Measurements from ENCODE around the gene TBX1. TPM values are rescaled to one million over a fixed set of nuclear protein-coding genes. Genes with fewer than 3 reads are reported as not detected.

Gene TBX1
- total and polyA plus RNA-seq, 2 of the 8 experiments (the other 6 are each of a cell fraction or from before 2014, with no cell fraction given) = 0.28 TPM; not detected in 1

- TF ChIP-seq SUZ12 (IDR thresholded peaks at IDR 0.05; ENCODE audit: low read length) (peak; percentile 85; the same call in 1 of the 2 replicates), SIN3A (conservative IDR thresholded peaks at IDR 0.05 in 1 of 2, IDR thresholded peaks at IDR 0.05 in 1 of 2; ENCODE audit: low read depth in 1 of 2, low read length in 2 of 2) (no peak), GTF2F1 (IDR thresholded peaks at IDR 0.05; ENCODE audit: borderline replicate concordance, low read depth, low read length) (no peak)
- POLR2A ChIA-PET (ENCODE audit: partially characterized antibody) = interaction anchor here (1.2 to 3.8 kb wide), 2 partner anchors 10 to 31 kb away, joined by 3 to 21 read pairs; partner anchors contain the start of gene GP1BB
- H3K79me2 ChIP-seq (ENCODE audit: control insufficient read depth in 1 of 2, insufficient read depth in 2 of 2, low read length in 2 of 2) = no peaks in the 10 kb centered on the region
- no peak overlapping the region for H3K56ac ChIP-seq (replicated peaks; ENCODE audit: insufficient read length, low read depth, low read length)
- FAIRE-seq (no peak), DNase-seq (ENCODE audit: low read depth in 1 of 2, low spot score in 2 of 2) (peak in 1 of 2 experiments; percentile 70)
- no peak overlapping the region for H2AFZ ChIP-seq (ENCODE audit: low read length)
- H3K4ac ChIP-seq (replicated peaks; ENCODE audit: insufficient read length, low read depth, low read length) = no peak overlapping the region
- CTCF ChIA-PET (ENCODE audit: partially characterized antibody) = interaction anchor here (0.8 to 16.5 kb wide), 15 partner anchors 9 to 159 kb away, joined by 3 to 168 read pairs (median 5); partner anchors contain the start of gene GP1BB
- H4K5ac ChIP-seq (ENCODE audit: insufficient read length, low read depth, low read length) = no peak overlapping the region
- peaks cover 18 to 27% of the 10 kb centered on the region in 2 experiments for H4K20me1 ChIP-seq (replicated peaks in 1 of 2; ENCODE audit: control insufficient read depth in 1 of 2, insufficient read depth in 2 of 2, low read length in 2 of 2)
- H2BK120ac ChIP-seq (replicated peaks; ENCODE audit: low read depth, low read length) = no peak overlapping the region
- peak overlapping the region; percentile 41; the same call in 1 of the 2 replicates for H2BK12ac ChIP-seq (ENCODE audit: low read depth, low read length)
- 32% methylated on average over 13 of the region's 14 CpGs; no CpG with 5 or more reads in 1 of the 2 experiments for WGBS, 2 experiments (ENCODE audit: extremely low coverage in 1 of 2, insufficient coverage in 1 of 2, insufficient read length in 1 of 2, insufficient replicate concordance in 2 of 2, low coverage in 1 of 2, low lambda C conversion rate in 2 of 2, missing lambda C conversion rate in 1 of 2)
- no peak overlapping the region for H2BK5ac ChIP-seq (ENCODE audit: low read depth, low read length)
- H3K9ac ChIP-seq (replicated peaks in 1 of 4; ENCODE audit: extremely low read depth in 1 of 4, low read depth in 3 of 4, low read length in 3 of 4) = no peak overlapping the region
- H2BK20ac ChIP-seq (ENCODE audit: low read length) = no peak overlapping the region
- H3K27me3 ChIP-seq (replicated peaks in 1 of 4; ENCODE audit: control insufficient read depth in 3 of 4, extremely low read depth in 1 of 4, insufficient read depth in 3 of 4, low read length in 3 of 4) = peaks cover 65 to 79% (median 72%) of the 10 kb centered on the region in 4 experiments
- H3K14ac ChIP-seq (ENCODE audit: insufficient read length) = no peak overlapping the region
- 0 out of 2 replicates have a peak overlapping the region, but pooled peaks have one; percentile 11 for H3K18ac ChIP-seq (ENCODE audit: extremely low read depth, low read length)
- no peaks in the 10 kb centered on the region for H3K79me1 ChIP-seq (ENCODE audit: low read depth, low read length)
- H2AK5ac ChIP-seq (ENCODE audit: low read depth, low read length) = no peak overlapping the region
- no peaks in the 10 kb centered on the region; the same call in 1 of the 2 replicates for H3K23me2 ChIP-seq (ENCODE audit: low read depth, low read length)
- H3K4me2 ChIP-seq (ENCODE audit: insufficient read depth in 1 of 2, low read depth in 2 of 2, low read length in 2 of 2) = peak overlapping the region; percentile 44 to 67; a peak in 3 of 4 replicates
- H3K36me3 ChIP-seq (ENCODE audit: control insufficient read depth in 2 of 4, insufficient read depth in 4 of 4, low read length in 3 of 4) = peaks cover 0 to 15% (median 0%) of the 10 kb centered on the region in 4 experiments; a peak in 1 of 8 replicates
- no peaks in the 10 kb centered on the region for H3K9me3 ChIP-seq (ENCODE audit: insufficient read depth in 2 of 2, low read depth in 1 of 2, low read length in 1 of 2)
- no peak overlapping the region for H4K8ac ChIP-seq (ENCODE audit: extremely low read depth, insufficient read depth, low read length)
- no peak overlapping the region for H2BK15ac ChIP-seq (ENCODE audit: low read length)
- H3K4me1 ChIP-seq (replicated peaks in 1 of 4; ENCODE audit: control insufficient read depth in 3 of 4, insufficient read depth in 4 of 4, low read length in 3 of 4) = peaks cover 0 to 38% (median 13%) of the 10 kb centered on the region in 4 experiments; a peak in 5 of 7 replicates
- peak overlapping the region in 1 of 4 experiments; percentile 56; a peak in 2 of 8 replicates for H3K4me3 ChIP-seq (ENCODE audit: extremely low read depth in 1 of 4, insufficient read depth in 2 of 4, low read depth in 3 of 4, low read length in 4 of 4)
- no peak overlapping the region for H4K91ac ChIP-seq (replicated peaks; ENCODE audit: insufficient read length, low read length)
- no peak overlapping the region for H3K23ac ChIP-seq (ENCODE audit: insufficient read length)
- H3K27ac ChIP-seq (ENCODE audit: low read depth, low read length) = no peak overlapping the region
These were observed 5.9 kb upstream of the TBX1 start for GRCh38 chr22:19754701-19755144.
